Muscle layer of colon (tissue), 2 donors: ENCODE results near the gene RBM28.
A peak's percentile ranks its signal among the peaks of the same experiment; 100 is the strongest.

Experiments used
- H3K27ac ChIP-seq: one replicate; pipeline ENCODE4 v1.7.0; 2013; ENCODE audit warnings: low read depth, mild to moderate bottlenecking, low read length, moderate library complexity
- H3K27me3 ChIP-seq, 2 donors: one replicate each; pipeline ENCODE4 v1.7.0; 2013; ENCODE audit warnings: low read length in 2 of 2, mild to moderate bottlenecking in 2 of 2; ENCODE audit not compliant: insufficient read depth in 2 of 2, control insufficient read depth in 1 of 2
- H3K36me3 ChIP-seq: one replicate; pipeline ENCODE4 v1.7.0; 2013; ENCODE audit warnings: mild to moderate bottlenecking, low read length; ENCODE audit not compliant: insufficient read depth
- H3K4me1 ChIP-seq: one replicate; pipeline ENCODE4 v1.7.0; 2013; ENCODE audit warnings: mild to moderate bottlenecking, low read length; ENCODE audit not compliant: insufficient read depth
- H3K4me3 ChIP-seq, 2 donors: one replicate each; pipeline ENCODE4 v1.7.0; 2013; ENCODE audit warnings: low read length in 2 of 2, low read depth in 1 of 2, mild to moderate bottlenecking in 1 of 2, moderate library complexity in 1 of 2
- H3K9ac ChIP-seq: one replicate; pipeline ENCODE4 v1.7.0; 2013; ENCODE audit warnings: low read length
- H3K9me3 ChIP-seq: one replicate; pipeline ENCODE4 v1.7.0; 2013; ENCODE audit warnings: mild to moderate bottlenecking, low read length
- donor health status: abdominal sarcoma.
- donor health status: Adenocarcinoma of cecum.

Gene RBM28

GRCh38 chr7:128343554-128344430, at the start of gene RBM28:
Gene RBM28, minus strand, starts transcription at chr7:128343908. Its CDS starts 115 bp downstream, at chr7:128343793.
- no peaks in the 10 kb centered on the region for H3K9me3 ChIP-seq
- H3K4me1 ChIP-seq, result peaks cover 16% of the 10 kb centered on the region
- no peaks in the 10 kb centered on the region for H3K27me3 ChIP-seq
- H3K27ac ChIP-seq, result peak within 1 kb of the TSS; percentile 15
- H3K36me3 ChIP-seq, result peaks cover 5% of the 10 kb centered on the region
- peak within 1 kb of the TSS; percentile 79 for H3K9ac ChIP-seq
- peak within 1 kb of the TSS; percentile 66 to 89 for H3K4me3 ChIP-seq

GRCh38 chr7:128392446-128393327, 49.0 kb upstream of the RBM28 start:
- Histone ChIP-seq H3K4me1 (peaks cover 4% of the 10 kb centered on the region), H3K27ac (no peak overlapping the region), H3K9me3 (no peaks in the 10 kb centered on the region), H3K4me3 (no peak overlapping the region), H3K27me3 (no peaks in the 10 kb centered on the region), H3K36me3 (peaks cover 33% of the 10 kb centered on the region), H3K9ac (no peak overlapping the region)

- no peak overlapping the region for H3K4me3 ChIP-seq
- no peaks in the 10 kb centered on the region for H3K9me3 ChIP-seq
- H3K9ac ChIP-seq, result no peak overlapping the region
- H3K4me1 ChIP-seq, result peaks cover 8% of the 10 kb centered on the region
- H3K36me3 ChIP-seq, result peaks cover 24% of the 10 kb centered on the region
- no peak overlapping the region for H3K27ac ChIP-seq
- no peaks in the 10 kb centered on the region for H3K27me3 ChIP-seq
Observed at GRCh38 chr7:128391805-128392204, 48.1 kb upstream of the RBM28 start.

GRCh38 chr7:128390871-128391565, 47.3 kb upstream of the RBM28 start:
- Histone ChIP-seq H3K27me3 (no peaks in the 10 kb centered on the region), H3K4me3 (no peak overlapping the region), H3K36me3 (peaks cover 16% of the 10 kb centered on the region), H3K27ac (no peak overlapping the region), H3K9me3 (no peaks in the 10 kb centered on the region), H3K4me1 (peaks cover 8% of the 10 kb centered on the region), H3K9ac (no peak overlapping the region)

- peaks cover 8% of the 10 kb centered on the region for H3K4me1 ChIP-seq
- peaks cover 7% of the 10 kb centered on the region for H3K36me3 ChIP-seq
- no peaks in the 10 kb centered on the region for H3K9me3 ChIP-seq
- H3K27me3 ChIP-seq, result no peaks in the 10 kb centered on the region
- no peak overlapping the region for H3K9ac ChIP-seq
- no peak overlapping the region for H3K4me3 ChIP-seq
- no peak overlapping the region for H3K27ac ChIP-seq
Observed at GRCh38 chr7:128389618-128390329, 46.1 kb upstream of the RBM28 start.

- Histone ChIP-seq H3K4me3 (no peak overlapping the region), H3K4me1 (peaks cover 8% of the 10 kb centered on the region), H3K9me3 (no peaks in the 10 kb centered on the region), H3K9ac (no peak overlapping the region), H3K27me3 (no peaks in the 10 kb centered on the region), H3K36me3 (peaks cover under 1% of the 10 kb centered on the region), H3K27ac (no peak overlapping the region)
Observed at GRCh38 chr7:128389085-128389617, 45.4 kb upstream of the RBM28 start.

GRCh38 chr7:128388145-128388485, 44.4 kb upstream of the RBM28 start:
- no peaks in the 10 kb centered on the region for H3K36me3 ChIP-seq
- no peaks in the 10 kb centered on the region for H3K9me3 ChIP-seq
- H3K27ac ChIP-seq, result no peak overlapping the region
- no peak overlapping the region for H3K9ac ChIP-seq
- H3K4me3 ChIP-seq, result no peak overlapping the region
- H3K27me3 ChIP-seq, result no peaks in the 10 kb centered on the region
- peaks cover 8% of the 10 kb centered on the region for H3K4me1 ChIP-seq

- Histone ChIP-seq H3K27me3 (no peaks in the 10 kb centered on the region), H3K36me3 (no peaks in the 10 kb centered on the region), H3K4me3 (no peak overlapping the region), H3K4me1 (peaks cover 8% of the 10 kb centered on the region), H3K9me3 (no peaks in the 10 kb centered on the region), H3K27ac (no peak overlapping the region), H3K9ac (no peak overlapping the region)
Observed at GRCh38 chr7:128387216-128388144, 43.8 kb upstream of the RBM28 start.

- Histone ChIP-seq H3K9me3 (no peaks in the 10 kb centered on the region), H3K36me3 (no peaks in the 10 kb centered on the region), H3K9ac (no peak overlapping the region), H3K27ac (no peak overlapping the region), H3K27me3 (no peaks in the 10 kb centered on the region), H3K4me1 (peaks cover 8% of the 10 kb centered on the region), H3K4me3 (no peak overlapping the region)
Observed at GRCh38 chr7:128385988-128386925, 42.5 kb upstream of the RBM28 start.
